Activated CD8-positive, alpha-beta memory T cell treated with anti-CD3 and anti-CD28 coated beads for 24 hours (primary cell): ENCODE results near the gene SNAP47.

ENCODE experiments used
- DNase-seq: peaks from one replicate; pipeline ENCODE4 v3.0.0-alpha.2; 2020

Gene SNAP47

GRCh38 chr1:227786673-227787512, 51.7 kb downstream of the SNAP47 start:
- DNase-seq, result no peak

GRCh38 chr1:227787513-227788270, 52.5 kb downstream of the SNAP47 start:
- peak; percentile 97 for DNase-seq

GRCh38 chr1:227788271-227789083, 53.2 kb downstream of the SNAP47 start:
- DNase-seq, result peak; percentile 88

DNA sequence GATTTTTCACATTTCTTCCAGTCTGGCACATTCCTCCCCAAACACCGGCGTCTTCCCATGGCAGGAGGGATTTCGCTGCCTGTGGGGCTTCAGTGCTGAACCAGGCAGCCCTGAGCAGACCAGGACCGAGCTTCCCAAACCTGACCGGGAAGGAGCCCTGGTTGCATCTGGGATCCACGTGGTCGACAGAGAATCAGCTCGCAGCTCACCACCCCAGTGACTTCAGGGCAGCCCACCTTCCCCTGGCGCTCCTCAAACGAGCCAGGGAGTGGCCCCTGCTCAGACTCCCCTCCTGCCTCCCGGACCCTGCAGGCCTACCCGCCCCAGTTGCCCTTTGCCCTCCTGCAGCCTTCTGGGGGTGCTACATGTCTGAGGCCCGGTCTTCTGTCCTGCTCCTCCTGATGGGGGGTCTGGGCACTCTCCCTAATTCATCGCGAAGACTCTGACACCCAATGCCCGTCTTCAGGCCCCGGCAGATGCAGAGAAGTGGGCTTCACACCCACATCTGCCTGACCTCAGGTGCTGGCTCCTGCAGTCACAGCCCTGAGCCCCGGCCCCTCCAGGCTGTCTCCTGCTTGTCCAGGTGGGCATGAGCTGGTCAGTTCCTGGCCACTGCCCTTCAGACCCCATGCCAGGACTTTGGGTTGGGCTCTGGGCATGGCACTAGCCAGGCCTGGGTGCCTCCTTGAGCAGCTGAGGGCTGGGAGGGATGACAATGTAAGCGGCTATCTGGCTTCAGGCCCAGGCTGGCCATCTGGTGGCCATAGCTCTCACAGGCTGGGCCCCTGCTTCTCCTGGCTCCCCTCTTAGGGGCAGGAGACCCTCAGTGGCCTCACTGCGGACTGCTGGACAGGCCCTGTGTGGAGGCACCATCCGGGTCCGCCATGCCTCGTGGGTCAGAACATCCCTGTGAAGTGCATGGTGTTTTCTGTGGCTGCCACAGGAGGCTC, 54.1 kb downstream of the SNAP47 start:
- DNase-seq, result peak; percentile 58

DNA sequence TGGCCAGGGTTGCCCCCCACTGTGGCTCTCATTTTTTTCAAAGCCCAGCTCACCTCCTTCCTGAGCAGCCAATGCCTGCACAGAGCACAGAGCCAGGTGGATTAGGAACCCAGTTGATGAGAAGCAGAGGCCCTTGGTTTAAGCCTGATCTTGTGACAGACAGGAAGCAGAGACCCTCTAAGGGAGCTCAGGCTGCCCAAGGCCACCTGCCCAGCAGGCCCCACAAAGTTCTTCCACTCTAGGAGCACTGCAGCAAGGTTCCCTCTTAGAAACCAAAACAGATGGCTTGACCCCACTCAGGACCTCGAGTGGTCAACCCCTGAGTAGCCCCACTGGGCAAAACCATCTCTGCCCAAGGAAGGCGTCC, 54.8 kb downstream of the SNAP47 start:
- DNase-seq, result peak; percentile 55

DNA sequence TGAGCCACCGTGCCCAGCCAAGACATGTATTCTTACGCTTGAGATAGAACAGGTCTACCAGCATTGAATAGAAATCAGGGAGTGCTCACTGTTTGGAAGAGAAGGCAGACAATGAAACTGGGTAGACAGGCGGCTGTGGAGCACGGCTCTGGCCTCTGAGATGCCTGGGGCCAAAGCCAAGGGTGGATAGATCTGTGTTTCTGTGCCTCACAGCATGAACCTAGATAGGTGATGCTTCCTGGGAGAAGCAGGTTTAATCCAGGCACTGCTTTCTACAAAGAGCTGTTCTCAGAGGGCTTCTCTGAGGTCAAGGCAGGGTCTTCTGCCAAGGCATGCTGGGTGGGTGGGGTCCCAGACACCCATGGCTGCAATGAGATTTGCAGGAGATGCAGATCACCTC, 55.6 kb downstream of the SNAP47 start:
- no peak for DNase-seq

- DNase-seq, result no peak
These were observed 56.3 kb downstream of the SNAP47 start for GRCh38 chr1:227791425-227792143.

DNA sequence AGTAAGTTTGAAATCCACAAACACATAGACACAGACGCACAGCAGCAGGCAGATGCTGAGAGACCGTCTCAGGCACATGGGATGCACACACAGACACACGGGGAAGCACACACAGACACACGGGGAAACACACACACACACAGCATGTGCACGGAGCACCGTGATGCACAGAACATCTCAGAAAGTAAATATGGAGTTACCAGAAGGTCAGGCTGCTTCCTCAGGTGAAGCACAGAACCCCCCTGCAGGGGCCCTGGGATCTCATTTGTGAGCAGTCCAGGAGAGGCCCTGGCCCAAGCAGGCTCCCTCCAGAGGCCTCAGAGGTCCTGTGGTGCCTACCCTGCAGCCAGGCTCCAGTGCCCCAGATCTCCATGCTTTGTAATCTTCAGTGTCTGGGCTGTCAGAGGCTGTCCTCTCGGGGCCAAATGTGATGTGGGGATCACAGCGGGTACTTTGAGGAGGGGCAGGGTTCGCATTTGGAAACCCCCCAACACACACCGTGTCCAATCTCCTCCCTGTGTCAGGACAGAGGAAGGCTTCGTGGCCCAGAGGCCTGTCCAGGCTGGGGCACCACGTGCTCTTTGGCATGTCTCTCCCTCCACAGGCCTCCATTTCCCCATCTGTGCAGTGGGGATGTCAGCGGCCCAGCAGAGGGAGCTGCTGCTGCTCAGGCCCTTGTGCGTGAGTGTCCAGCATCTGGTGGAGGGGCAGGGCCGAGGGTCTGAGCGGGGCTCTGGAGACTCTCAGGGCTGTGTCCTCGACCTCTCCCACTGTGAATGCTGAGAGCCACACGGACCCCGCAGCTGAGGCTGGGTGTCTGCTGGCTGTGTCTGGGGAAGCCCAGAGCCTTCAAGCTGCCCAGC, 57.2 kb downstream of the SNAP47 start:
- no peak for DNase-seq

DNA sequence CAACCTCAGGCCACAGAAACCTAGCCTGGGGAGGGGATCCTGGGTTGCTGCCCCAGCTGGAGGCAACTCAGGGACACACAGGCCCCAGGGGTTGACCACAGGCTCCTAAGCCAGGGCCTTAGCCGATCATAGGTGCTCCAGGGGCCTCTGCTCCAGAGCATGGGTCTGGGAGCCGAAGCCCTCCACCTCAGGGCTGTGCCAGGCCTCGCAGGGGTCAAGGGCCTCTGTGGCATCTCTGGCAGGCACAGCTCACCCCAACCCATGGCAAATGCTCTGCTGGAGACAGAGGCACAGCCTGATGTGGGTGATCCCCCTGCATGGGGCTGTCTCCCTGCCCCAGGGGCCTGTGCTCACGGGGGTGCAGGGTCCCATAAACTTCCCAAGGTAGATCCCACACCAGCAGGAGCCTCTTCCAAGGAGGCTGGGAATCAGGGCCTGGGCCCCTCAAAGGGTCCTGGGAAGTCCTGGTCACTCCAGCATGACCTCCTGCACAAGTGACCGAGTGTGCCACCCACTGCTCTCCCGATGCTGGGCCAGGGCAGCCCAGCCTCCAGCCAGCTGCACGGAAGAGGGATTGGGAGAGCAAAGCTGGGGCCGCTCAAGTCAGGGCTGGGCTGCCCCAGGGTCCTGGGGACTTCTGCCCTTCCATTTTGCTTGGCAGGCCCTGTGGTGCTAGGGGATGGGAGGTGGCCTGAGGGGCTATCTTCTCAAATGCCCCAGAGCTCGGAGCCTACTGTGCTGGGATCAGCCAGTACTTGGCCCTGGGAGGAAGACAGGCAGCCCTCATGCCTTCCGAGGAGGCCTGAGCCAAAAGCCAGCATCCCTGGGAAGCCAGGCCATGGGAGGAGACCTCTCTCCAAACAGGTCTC, 58.1 kb downstream of the SNAP47 start:
- no peak for DNase-seq

DNA sequence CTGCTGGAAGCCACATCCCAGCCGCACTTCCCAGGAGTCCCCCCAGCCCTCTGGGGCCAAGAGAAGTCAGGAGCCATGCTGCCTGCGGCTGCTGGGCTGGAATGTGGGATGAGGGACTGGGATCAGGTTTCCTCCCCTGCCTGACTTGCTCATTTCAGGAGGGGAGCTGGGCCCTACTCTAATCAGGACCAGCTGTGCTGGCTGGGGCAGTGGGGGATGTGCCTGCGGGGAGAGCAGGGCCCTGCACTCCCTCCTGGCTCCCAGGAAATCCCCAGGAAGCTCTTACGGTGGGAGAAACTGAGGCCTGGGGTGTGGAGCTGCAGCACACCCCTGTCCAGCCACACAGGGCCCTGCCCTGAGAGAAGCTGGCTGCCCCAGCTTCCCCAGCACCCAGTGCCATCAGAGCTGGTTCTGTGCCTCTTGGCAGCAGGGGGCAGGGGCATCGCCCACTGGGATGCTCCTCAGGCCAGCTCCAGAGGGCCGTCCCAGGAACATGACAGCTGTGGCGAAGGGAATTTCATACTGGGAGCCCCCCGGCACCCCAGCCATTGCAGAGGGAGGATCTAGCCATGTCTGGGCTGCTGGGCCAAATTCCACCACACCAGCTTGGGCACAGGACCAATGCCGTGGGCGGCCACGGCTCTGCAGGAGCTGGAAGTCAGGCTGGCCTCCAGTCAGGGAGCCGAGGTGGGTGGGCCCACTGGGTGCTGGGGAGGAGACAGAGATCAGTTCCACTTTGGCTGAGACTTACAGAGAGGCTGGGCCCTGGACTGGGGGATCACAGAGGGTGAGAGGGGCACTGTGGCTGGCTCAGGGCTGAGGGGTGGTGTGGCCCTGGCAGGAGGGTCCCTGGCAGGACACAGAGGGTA, 58.9 kb downstream of the SNAP47 start:
- no peak for DNase-seq

GRCh38 chr1:227794817-227795192, 59.6 kb downstream of the SNAP47 start:
- DNase-seq, result no peak

DNA sequence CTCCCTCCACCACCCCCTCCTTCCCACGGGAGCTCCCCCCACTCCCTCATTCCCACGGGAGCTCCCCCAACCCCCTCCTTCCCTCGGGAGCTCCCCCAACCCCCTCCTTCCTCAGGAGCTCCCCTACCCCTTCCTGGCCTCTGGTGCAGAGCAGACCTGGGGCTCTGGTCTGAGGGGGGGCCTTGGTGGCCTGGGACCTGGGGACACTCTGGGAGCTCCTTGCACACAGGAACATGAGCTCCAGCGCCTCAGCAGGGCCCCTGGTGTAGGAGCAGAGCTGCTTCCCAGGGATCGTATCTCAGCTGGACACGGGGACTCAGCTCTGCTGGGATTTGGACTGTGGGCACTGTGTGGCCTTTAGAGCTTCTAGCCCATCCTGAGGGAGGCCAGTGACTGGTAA, 60.5 kb downstream of the SNAP47 start:
- DNase-seq, result no peak

GRCh38 chr1:227796359-227796915, 61.2 kb downstream of the SNAP47 start:
- DNase-seq, result no peak

DNA sequence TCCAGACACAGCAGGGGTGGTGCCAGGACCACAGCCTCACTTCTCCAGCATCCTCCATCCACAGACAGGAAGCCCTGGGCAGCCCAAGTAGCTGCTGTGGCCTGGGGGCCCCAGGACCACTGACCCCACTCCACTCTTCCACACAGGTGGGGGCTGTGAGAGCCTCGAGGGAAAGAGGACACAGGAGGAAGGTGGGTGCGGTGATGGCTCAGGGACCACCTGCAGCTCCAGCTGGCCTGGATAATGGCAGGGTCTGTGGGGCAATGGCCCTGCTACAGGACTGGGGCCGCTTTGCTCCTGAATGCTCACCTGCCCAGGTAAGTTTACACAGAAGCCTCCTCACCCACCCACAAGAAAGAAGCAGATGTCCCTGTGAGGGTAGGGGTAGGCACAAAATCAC, 61.9 kb downstream of the SNAP47 start:
- no peak for DNase-seq

DNA sequence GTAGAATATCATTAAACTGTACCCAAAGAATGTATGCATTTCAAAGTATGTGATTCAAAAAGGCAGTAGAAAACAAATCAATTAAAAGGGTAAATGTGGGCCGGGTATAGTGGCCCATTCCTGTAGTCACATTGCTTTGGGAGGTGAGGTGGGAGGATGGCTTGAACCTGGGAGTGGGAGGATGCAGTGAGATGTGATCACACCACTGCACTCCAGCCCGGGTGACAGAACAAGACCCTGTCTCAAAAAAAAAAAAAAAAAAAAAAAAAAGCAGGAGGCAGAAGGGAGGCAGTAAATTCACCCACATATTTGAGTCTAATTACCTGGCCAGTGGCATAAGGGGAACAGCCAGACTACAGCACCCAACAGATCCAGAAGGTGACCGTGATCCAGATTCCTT, 62.4 kb downstream of the SNAP47 start:
- no peak for DNase-seq

DNA sequence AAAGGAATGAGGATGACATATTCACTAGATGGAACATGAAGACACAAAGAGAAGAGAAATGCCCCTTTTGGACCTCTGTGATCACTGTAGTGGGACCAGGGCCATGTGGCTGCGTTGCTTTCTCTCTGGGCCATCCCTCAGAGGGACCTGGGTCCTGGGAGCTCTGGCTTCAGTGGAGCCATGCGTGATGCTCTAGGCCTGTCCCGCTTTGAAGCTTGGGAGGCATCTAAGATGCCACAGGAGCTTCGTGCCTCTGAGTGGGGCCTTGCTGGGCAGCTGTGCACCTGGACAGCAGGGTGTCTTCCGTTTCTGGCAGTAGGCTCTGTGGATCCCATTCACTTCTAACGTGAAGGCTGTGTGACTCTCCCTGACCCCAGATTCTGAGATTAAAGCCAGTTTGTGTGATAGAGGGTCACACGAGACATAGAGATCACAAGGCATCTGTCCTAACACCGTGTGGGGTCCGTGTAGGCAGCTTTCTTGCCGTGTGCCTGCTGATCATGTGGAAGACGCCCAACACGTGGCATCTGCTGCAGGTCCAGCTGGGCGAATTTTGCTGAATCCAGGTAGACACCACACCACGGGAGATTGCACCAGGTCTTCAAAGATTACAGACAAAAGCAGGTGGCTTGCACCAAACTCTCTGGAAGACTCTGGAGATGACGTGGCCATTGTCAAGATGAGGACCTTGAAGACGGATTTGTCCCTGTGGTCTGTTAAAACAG, 63.0 kb downstream of the SNAP47 start:
- no peak for DNase-seq

GRCh38 chr1:227799756-227800155, 64.5 kb downstream of the SNAP47 start:
- no peak for DNase-seq

DNA sequence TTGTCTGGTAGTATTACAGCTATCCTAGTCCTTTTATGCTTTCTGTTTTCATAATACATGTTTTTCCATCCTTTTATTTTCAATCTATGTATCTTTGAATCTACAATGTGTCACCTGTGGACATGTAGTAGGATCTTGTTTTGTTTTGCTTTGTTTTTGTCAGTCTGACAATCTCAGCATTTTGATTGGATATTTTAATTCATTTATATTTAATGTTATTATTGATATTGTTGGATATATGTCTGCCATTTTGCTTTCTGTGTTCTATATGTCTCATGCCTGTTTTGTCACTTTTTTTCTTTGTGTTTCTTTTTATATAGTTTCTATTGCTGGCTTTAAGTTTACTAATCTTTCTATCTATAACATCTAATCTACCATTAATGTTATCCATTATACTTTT, 68.7 kb downstream of the SNAP47 start:
- DNase-seq, result no peak
